ENCODE measurements around the gene ARHGAP1.

ARHGAP1 gene

DNA sequence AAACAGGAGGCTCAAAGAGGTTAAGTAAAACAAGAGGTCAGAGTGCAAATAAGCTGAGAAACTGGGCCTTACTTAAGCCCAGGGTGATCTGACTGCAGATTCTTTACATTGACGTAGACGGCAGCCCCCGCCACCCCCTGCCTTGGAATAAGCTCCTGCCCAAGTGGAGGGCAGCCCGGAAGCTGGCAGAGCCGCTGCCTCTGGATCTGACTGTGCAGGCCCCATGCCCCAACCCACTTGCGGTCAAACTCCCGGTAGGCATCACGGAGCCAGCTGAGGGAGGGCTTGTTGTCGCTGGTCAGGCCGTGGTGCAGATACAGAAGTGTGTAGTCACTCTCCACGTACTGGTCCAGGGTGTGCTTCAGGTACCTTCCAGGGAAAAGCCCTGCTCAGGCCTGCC lies 18.6 kb downstream of the ARHGAP1 start:
- Histone ChIP-seq H3K9ac (no peak overlapping the region), H3K4me3 (no peak overlapping the region), H3K9me3 (no peaks in the 10 kb centered on the region), H4K20me1 (no peaks in the 10 kb centered on the region), H3K36me3 (peaks cover 81% of the 10 kb centered on the region), H3K27me3 (no peaks in the 10 kb centered on the region), H3K4me1 (peaks cover 36% of the 10 kb centered on the region), H3K27ac (no peak overlapping the region), H3K4me2 (no peak overlapping the region)
- no peak for TF ChIP-seq Cebpa-rat (IDR thresholded peaks at IDR 0.05)

- no peaks in the 10 kb centered on the region for H3K9me3 ChIP-seq
- H3K4me2 ChIP-seq = no peak overlapping the region
- H3K4me3 ChIP-seq = no peak overlapping the region
- H3K27me3 ChIP-seq = no peaks in the 10 kb centered on the region
- TF ChIP-seq Cebpa-rat (IDR thresholded peaks at IDR 0.05) = no peak
- no peaks in the 10 kb centered on the region for H4K20me1 ChIP-seq
- no peak overlapping the region for H3K9ac ChIP-seq
- H3K36me3 ChIP-seq = peaks cover 71% of the 10 kb centered on the region
- no peak overlapping the region for H3K27ac ChIP-seq
- peaks cover 37% of the 10 kb centered on the region for H3K4me1 ChIP-seq
Observed at GRCh38 chr11:46680815-46681214, 19.6 kb downstream of the ARHGAP1 start.

- no peaks in the 10 kb centered on the region for H3K9me3 ChIP-seq
- H3K36me3 ChIP-seq = peaks cover 66% of the 10 kb centered on the region
- no peaks in the 10 kb centered on the region for H4K20me1 ChIP-seq
- H3K4me2 ChIP-seq = no peak overlapping the region
- H3K4me1 ChIP-seq = peaks cover 42% of the 10 kb centered on the region
- TF ChIP-seq Cebpa-rat (IDR thresholded peaks at IDR 0.05) = no peak
- H3K9ac ChIP-seq = no peak overlapping the region
- no peak overlapping the region for H3K4me3 ChIP-seq
- H3K27me3 ChIP-seq = no peaks in the 10 kb centered on the region
- H3K27ac ChIP-seq = no peak overlapping the region
Observed at GRCh38 chr11:46680164-46680760, 20.2 kb downstream of the ARHGAP1 start.

- Histone ChIP-seq H3K4me1 (peaks cover 46% of the 10 kb centered on the region), H3K9me3 (no peaks in the 10 kb centered on the region), H3K27ac (0 out of 2 replicates have a peak overlapping the region, but pooled peaks have one; percentile 13), H3K27me3 (no peaks in the 10 kb centered on the region), H3K9ac (no peak overlapping the region), H3K4me2 (no peak overlapping the region), H3K36me3 (peaks cover 62% of the 10 kb centered on the region), H3K4me3 (no peak overlapping the region), H4K20me1 (no peaks in the 10 kb centered on the region)
- TF ChIP-seq Cebpa-rat (IDR thresholded peaks at IDR 0.05) = no peak
Observed at GRCh38 chr11:46679241-46680163, 20.9 kb downstream of the ARHGAP1 start.

DNA sequence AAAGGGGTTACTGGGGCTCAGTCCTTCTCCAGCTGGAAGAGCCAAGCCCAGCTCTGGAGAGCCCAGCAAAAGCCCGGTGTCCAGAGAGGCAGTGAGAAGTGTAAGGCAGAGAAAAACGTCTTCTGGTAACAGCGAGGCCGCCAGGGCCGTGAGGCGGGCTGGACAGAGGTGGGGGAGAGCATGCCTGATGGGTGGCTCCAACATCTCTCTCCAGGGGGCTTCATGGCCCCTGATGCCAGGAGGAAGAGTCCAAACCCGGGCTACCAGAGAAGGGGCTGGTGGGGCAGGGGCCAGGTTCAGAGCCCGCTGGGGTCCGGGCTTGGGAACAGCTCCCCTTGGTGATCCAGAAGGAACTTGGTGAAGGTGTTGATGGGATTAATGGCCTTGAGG lies 21.7 kb downstream of the ARHGAP1 start:
- no peak overlapping the region for H3K4me3 ChIP-seq
- no peaks in the 10 kb centered on the region for H3K27me3 ChIP-seq
- H3K27ac ChIP-seq = 0 out of 2 replicates have a peak overlapping the region, but pooled peaks have one; percentile 13
- H3K4me1 ChIP-seq = peaks cover 47% of the 10 kb centered on the region
- no peaks in the 10 kb centered on the region for H3K9me3 ChIP-seq
- no peak for TF ChIP-seq Cebpa-rat (IDR thresholded peaks at IDR 0.05)
- peaks cover 57% of the 10 kb centered on the region for H3K36me3 ChIP-seq
- no peaks in the 10 kb centered on the region for H4K20me1 ChIP-seq
- no peak overlapping the region for H3K9ac ChIP-seq
- no peak overlapping the region for H3K4me2 ChIP-seq

DNA sequence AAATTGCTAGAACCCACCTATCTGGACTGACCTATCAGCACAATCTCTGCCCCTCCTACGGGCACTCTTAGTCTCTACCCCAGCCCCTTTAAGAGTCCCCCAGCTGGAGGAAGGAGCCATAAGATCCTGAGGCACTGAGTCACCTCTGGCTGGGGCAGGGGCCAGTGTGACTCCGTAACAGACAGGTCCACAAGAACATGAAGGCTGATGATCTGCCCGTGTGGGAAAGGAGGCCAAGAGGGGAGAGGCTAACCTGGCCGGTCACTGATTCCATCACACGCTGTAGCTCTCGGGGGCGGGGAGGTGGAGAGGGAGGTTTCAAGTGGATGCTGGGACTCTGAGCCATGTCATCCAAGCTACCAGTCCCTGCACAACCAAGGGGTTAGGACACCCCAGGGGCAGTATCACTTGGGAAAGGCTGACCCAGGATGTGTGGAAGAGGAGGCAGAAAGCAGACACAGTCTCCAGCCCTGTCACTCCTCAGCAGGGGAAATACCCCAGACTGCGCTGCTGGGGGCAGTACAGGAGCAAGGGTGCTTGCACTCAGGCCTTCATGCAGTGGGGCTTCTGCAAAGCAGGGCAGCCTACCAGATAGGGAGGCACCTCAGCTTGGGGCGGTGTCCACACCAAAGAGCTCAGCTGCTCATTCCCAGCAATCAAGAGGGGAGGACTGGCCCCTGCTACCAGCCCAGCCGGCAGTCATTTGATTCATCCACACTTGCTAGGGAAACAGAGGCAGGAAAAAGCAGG lies 22.3 kb downstream of the ARHGAP1 start:
- peak overlapping the region; percentile 94 for H3K27ac ChIP-seq
- H4K20me1 ChIP-seq = no peaks in the 10 kb centered on the region
- no peak overlapping the region for H3K4me3 ChIP-seq
- peaks cover 53% of the 10 kb centered on the region for H3K4me1 ChIP-seq
- H3K27me3 ChIP-seq = no peaks in the 10 kb centered on the region
- TF ChIP-seq Cebpa-rat (IDR thresholded peaks at IDR 0.05) = no peak
- H3K9me3 ChIP-seq = no peaks in the 10 kb centered on the region
- peak overlapping the region; percentile 98; the same call in 1 of the 2 replicates for H3K4me2 ChIP-seq
- H3K36me3 ChIP-seq = peaks cover 56% of the 10 kb centered on the region
- 0 out of 2 replicates have a peak overlapping the region, but pooled peaks have one; percentile 15 for H3K9ac ChIP-seq

DNA sequence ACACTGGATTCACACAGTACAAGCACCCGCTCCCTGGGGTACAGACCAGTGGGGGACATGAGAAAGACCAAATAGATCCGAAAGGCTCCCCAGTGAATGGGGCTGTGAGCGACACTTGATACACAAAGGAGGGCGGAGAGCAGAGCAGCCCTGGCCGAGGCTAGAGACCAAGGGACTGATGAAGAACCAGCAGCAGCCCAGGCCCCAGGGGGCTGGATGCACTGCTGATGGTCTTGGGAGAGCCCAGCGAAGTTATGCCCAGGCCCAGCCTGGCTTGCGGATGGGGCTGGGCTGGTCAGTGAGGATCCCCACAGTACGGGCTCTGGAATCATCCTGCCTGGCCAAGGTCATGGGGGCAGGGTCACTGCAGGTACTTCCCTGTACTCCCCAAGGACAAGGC lies 23.2 kb downstream of the ARHGAP1 start:
- TF ChIP-seq Cebpa-rat (IDR thresholded peaks at IDR 0.05) = no peak
- Histone ChIP-seq H3K4me1 (peaks cover 63% of the 10 kb centered on the region), H3K36me3 (peaks cover 56% of the 10 kb centered on the region), H3K4me3 (peak overlapping the region; percentile 29), H3K9me3 (no peaks in the 10 kb centered on the region), H3K27ac (peak overlapping the region; percentile 94), H3K9ac (peak overlapping the region; percentile 72), H3K27me3 (no peaks in the 10 kb centered on the region), H4K20me1 (no peaks in the 10 kb centered on the region), H3K4me2 (peak overlapping the region; percentile 98)

GRCh38 chr11:46676436-46677158 lies 23.8 kb downstream of the ARHGAP1 start:
- Histone ChIP-seq H3K4me1 (peaks cover 68% of the 10 kb centered on the region), H3K4me2 (peak overlapping the region; percentile 98), H3K36me3 (peaks cover 52% of the 10 kb centered on the region), H4K20me1 (no peaks in the 10 kb centered on the region), H3K9me3 (no peaks in the 10 kb centered on the region), H3K27ac (peak overlapping the region; percentile 94), H3K9ac (peak overlapping the region; percentile 72), H3K4me3 (peak overlapping the region; percentile 29; the same call in 1 of the 2 replicates), H3K27me3 (no peaks in the 10 kb centered on the region)
- no peak for TF ChIP-seq Cebpa-rat (IDR thresholded peaks at IDR 0.05)

DNA sequence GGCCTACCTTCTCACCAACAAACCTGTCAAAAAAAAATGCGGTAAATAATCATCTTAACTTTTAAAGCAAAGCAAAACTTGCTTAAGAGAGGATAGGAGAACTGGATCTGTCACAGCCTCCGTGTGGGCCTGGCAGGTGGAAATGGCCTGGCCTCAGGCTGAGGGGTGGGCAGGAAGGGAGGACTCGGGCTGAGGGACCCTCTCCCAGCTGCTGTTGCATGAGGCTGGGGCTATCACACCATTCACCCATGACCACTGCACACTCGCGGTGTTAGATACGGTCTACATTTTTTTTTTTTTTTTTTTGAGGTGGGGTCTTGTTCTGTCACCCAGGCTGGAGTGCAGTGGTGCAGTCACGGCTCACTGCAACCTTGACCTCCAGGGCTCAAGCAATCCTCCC lies 24.5 kb downstream of the ARHGAP1 start:
- Histone ChIP-seq H3K36me3 (peaks cover 45% of the 10 kb centered on the region), H4K20me1 (no peaks in the 10 kb centered on the region), H3K9me3 (no peaks in the 10 kb centered on the region), H3K27me3 (no peaks in the 10 kb centered on the region), H3K4me3 (no peak overlapping the region), H3K27ac (peak overlapping the region; percentile 94), H3K4me2 (peak overlapping the region; percentile 98), H3K9ac (peak overlapping the region; percentile 72), H3K4me1 (peaks cover 73% of the 10 kb centered on the region)
- TF ChIP-seq Cebpa-rat (IDR thresholded peaks at IDR 0.05) = no peak

Data from BLaER1 (cell line).